Stimulated activated CD8-positive, alpha-beta memory T cell treated with anti-CD3 and anti-CD28 coated beads, Interleukin-15, amount 100 ng/mL, for 1 hour (primary cell): Measurements from ENCODE around the gene DISP2.

Experiments used
- DNase-seq: peaks from one replicate; pipeline ENCODE4 v3.0.0-alpha.2; 2020; ENCODE audit warnings: low read depth

Gene DISP2, protein sequence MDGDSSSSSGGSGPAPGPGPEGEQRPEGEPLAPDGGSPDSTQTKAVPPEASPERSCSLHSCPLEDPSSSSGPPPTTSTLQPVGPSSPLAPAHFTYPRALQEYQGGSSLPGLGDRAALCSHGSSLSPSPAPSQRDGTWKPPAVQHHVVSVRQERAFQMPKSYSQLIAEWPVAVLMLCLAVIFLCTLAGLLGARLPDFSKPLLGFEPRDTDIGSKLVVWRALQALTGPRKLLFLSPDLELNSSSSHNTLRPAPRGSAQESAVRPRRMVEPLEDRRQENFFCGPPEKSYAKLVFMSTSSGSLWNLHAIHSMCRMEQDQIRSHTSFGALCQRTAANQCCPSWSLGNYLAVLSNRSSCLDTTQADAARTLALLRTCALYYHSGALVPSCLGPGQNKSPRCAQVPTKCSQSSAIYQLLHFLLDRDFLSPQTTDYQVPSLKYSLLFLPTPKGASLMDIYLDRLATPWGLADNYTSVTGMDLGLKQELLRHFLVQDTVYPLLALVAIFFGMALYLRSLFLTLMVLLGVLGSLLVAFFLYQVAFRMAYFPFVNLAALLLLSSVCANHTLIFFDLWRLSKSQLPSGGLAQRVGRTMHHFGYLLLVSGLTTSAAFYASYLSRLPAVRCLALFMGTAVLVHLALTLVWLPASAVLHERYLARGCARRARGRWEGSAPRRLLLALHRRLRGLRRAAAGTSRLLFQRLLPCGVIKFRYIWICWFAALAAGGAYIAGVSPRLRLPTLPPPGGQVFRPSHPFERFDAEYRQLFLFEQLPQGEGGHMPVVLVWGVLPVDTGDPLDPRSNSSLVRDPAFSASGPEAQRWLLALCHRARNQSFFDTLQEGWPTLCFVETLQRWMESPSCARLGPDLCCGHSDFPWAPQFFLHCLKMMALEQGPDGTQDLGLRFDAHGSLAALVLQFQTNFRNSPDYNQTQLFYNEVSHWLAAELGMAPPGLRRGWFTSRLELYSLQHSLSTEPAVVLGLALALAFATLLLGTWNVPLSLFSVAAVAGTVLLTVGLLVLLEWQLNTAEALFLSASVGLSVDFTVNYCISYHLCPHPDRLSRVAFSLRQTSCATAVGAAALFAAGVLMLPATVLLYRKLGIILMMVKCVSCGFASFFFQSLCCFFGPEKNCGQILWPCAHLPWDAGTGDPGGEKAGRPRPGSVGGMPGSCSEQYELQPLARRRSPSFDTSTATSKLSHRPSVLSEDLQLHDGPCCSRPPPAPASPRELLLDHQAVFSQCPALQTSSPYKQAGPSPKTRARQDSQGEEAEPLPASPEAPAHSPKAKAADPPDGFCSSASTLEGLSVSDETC (N-terminal part only)

DNA sequence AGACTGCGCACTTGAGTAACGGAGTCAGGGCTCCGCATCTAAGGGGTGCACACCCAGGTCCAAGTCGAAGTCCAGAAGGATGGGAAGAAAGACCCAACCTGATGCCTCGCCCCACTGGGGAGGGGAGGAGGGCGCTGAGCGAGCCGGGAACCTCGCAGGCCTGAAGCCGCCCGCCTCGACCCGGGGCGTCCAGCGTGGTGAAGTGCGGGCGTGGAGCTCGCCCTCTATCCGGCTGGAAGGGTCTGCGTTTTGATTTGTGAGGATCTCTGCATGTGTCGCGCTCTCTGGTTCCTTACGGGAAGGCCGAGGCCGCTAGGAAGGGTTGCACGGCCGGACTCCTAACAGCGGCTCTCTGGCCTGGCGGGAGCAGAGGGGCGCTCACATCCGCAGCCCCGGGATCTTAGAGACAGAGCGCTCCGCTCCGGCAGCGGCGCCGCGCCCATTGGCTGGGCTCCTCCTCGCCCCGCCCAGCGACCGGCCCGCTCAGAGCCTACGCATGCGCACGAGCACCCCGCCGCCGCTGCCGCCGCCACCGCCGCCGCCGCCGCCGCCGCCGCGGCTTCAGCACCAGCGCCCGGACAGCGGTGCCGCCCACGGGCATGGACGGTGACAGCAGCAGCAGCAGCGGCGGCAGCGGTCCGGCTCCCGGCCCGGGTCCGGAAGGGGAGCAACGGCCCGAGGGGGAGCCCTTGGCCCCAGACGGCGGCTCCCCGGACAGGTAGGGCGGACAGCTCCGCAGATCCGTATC lies at the start of gene DISP2:
Gene DISP2 (plus strand): TSS at position 497 of the 748 bp plus-strand sequence. CDS start 103 bp downstream, at position 600.
- peak; percentile 70 for DNase-seq

DNA sequence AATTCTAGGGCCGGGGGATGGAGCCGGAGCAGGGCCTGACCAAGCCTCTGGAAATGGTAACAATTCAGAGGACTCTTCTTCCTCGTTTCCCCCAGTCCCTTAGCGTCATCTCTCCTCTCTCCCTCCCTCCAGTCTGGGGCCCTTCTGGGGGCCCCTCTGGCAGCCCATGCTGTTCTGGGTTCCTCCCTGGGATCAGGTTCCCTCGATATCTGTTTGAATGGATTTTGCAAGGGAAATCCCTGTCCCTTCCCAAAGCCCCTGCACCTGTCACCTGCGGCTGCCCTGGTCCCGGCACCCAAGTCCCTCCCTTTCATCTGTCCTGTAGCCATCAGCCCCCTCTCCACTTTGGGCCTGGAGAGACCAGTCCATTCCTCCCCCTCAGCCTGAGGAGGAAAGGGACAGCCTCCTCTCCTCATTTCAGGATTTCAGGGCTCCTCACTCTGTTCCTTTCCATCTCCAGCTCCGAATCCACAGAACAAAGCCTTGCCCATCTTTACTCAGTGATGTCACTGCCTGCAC lies 48.6 kb upstream of the DISP2 start:
- DNase-seq: no peak

DNA sequence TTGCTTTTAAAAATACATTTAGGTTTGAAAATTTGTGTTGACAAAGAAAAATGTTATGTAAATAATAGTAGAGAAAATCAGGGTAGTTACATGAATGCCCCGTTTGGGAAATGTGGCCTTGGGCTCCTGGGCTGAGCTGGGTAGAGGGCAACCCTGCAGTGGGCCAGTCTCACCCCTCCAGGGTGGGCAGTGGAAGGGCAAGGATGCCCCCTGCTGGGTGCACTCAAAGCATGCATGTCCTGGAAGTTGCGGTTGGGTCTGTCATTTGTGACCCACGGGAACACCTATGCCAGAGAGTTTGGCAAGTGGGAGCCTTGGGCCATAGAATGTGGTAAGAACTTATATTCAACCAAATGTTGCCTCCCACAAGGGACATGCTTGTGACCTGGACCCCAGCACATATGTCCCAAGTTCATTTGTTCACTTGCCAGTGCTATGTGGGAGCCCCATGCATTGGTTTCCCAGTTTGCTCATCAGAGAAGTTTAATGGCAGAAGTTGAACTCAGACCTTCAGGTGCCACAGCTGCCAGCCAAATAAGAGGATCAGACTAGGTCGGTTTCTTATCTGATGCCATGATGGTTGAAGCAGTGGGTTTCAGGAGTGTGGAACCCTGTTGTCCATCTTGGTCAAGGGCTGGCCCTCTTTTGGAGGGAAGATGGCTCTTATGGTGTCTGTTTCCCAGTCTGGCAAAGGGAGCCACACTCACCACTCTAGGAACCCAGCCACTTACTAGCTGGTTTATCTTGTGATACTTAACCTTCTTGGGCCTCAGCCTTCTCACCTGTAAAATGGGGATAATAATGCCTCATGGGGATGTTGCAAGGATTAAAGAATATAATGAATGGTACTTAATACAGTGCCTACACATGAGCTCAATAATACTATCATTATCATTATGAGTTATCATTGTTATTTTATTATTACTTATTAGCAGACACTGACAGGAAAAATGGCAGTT lies 47.7 kb upstream of the DISP2 start:
- no peak for DNase-seq

DNA sequence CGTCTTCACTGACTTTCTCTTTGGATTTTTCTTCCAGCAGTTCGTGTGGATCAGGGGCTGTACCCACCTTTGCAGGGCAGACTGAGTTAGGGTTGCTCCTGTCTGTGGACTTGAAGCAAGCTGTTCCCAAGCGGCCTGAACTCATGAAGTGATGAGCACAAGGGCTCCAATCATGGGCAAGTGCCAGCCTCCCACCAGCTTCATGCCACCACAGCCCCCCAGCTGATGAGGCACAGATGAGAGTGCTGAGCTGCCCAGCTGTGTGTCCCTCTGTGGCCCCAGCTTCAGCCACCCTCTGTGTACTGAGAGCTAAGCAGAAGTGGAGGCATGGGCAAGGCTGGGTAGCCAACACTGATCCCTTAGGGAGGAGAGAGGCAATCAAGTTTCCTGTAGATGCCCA lies 47.0 kb upstream of the DISP2 start:
- DNase-seq: no peak

DNA sequence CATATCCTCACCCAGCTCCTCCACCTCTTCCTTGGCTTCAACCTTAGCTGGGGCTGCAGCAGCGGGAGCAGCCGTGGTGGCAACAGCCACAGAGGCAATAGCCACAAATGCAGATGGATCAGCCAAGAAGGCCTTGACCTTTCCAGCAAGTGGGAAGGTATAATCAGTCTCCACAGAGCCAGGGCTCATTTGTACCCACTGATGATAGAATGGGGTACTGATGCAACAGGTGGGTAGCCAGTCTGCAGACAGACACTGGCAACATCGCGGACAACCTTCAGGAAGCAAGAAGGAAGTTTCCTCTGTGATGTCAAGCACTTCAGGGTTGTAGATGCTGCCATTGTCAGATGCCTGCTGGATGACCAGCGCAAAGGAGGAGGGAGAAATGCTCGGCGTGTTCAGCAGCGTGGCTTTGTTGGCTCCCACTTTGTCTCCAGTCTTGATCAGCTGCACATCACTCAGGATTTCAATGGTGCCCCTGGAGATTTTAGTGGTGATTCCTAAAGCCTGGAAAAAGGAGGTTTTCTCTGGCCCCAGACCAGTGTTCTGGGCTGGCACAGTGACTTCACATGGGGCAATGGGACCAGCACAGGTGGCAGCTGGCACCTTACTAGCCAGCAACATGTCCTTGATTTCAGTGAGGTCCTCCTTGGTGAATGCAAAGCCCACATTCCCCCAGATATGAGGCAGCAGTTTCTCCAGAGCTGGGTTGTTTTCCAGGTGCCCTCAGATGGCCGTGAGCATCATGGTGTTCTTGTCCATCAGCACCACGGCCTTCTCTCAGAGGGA lies 45.5 kb upstream of the DISP2 start:
- DNase-seq: no peak

DNA sequence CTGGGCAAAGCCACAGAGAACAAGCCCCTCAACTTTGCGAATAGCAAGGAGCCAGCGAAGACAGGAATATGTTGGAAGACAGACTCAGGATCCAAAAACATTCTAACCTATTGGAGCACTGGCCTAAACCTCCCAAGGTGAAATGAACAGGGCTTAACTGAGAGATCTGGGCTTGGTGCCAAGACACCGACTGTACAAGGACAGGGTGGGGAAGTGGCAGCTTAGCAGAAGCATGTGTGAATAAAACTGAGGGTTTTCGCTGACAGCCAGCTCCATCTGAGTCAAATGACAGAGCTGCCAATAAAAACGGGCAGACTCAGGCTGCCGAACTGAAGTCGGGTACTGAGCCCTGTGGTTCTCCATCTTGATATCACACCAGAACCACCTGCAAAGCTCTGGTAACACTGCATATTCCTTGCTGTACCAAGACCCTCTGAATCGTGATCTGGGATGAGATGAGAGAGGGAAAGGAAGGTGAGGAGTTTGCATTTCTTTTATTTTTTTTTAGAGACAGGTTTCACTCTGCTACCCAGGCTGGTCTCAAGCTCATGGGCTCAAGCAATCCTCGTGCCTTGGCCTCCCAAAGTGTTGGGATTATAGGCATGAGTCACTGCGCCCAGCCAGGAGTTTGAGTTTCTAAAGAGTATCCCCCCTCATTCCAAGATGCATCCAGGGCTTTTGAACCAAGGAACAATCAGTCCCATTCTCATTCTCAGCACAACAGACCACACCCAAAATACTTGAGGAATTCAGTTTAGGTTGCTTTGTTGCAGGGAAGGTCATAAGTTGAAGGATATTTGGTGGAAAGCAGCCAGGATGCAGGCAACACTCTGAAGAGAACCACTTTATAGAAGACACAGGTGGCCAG lies 44.3 kb upstream of the DISP2 start:
- no peak for DNase-seq

DNA sequence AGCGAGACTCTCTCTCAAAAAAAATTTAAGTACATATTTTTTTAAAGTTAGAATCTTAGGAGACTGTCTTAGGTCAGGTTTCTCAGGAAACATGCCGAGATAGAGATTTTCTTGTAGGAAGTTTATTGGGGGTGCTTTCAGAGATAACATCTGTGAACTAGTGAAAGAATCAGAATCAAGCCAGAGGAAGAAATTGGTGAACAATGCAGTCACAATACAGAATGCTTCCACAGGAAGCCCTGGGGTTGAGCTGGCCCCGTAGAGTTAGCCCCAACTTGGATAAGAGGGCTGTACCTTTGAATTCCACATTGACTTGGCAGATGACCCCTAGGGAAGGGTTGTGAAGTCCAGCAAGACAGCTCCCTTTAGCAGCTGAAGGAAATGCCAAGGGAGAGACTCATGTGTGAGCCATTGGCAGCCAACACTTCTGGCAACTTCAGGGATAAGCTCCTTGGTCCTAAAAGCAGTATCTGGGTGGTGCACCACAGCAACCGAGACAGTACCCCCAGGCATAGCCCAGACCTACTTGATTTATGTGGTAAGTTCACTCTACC lies 43.2 kb upstream of the DISP2 start:
- DNase-seq: no peak

DNA sequence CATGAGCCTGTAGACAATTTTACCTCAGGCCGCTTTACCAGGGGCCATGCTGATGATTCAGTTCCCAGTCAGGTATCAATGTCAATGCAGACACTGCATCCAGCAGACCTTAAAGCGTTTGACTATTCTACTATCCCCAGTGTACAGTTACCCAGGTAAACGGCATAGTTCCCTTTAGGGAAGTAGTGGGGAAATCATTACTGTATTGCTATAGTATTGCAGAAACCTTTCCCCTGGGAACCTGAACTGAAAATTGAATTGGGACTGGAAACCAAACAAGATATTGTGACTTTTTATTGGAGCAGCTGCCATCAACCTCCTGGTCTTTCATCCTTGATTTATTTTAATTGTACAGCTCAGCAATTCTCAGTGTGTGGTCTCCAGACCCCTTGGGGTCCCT lies 41.1 kb upstream of the DISP2 start:
- DNase-seq: no peak

DNA sequence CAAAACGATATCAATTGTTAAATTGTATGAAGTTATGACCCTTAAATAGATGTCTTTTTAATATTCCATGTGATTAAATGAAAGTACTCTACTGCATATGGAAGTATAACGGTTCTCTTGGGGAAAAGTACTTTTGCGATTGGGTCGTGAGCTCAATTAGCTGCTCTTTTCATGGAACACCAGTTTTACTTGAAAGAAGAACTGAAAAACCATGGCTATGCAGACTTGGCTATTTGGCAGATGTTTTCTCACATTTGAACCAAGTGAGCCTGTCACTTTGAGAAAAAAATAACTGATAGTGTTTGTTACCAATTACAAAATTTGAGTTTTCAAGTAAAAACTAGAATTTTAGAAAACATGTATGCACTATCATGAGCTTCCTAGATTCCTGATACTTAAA lies 40.4 kb upstream of the DISP2 start:
- DNase-seq: no peak

DNA sequence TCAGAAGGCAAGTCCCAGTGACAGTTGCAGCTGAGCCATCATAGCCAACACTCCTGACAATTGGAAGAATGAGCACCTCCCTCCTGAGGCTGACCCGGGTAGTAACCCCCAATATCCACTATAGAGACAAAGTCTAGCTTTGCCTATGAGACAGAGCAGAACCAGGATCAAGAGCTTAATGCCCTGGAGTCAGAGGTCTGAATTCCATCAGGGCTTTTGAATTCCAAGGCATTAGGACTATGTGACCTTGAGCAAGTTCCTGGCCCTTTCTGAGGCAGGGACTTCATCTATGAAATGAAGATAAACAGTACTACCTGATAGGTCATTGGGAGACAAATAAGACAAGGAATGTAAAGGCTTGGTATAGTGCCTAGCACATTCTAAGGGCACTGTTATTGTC lies 37.6 kb upstream of the DISP2 start:
- no peak for DNase-seq

DNA sequence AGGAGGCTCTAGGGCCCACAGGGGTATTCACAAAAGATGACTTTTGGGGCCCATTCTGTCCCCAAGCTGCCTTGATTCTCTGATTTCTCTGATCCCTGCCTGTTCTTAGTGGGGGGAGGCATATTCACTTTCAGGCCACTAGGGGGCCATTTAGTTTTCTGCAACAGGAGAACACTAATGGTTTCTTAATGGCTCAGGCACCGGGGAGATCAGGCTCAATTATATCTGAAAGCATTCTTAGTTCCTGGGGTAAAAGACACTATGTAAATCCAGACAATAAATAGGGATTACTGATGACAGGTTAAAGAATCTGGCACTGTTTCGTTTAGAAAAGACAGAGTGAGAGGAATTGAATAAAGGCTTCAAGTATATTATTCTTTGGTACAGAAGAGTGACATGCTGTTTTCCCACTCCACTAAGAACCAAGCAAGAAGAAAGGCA lies 37.1 kb upstream of the DISP2 start:
- no peak for DNase-seq

DNA sequence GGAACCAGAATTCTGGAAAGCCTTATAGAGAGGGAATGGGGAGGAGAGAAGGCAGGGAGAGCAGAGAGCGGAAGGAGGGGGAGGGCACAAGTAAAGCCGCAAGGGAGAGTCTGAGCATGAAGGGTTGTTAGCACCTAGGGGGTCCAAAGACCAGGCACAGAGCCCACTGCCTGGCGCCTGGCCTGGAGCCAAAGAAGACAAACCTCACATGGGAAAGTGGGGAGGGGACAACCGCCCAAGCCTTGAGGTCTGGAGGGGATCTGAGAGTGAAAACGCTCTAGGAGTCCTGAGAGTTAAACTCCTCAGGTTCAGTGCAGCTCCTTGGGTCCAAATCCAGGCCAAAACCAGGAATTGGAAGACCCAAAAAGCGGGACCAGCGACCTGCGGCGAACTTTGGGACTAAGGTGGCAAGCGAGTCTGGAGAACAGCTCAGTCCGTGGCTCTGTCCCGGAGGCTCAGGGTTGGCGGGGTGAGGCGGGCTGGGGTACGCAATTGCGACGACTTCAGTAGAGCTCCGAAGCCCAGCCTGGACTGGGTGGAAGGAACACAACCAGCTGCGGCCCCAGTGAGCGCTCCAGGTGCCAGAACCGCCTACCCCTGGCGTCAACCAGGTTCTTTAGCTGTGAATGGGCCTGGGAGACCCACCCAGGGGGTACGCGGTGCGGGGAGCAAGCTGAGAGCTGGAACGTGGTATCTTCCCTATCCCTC lies 35.3 kb upstream of the DISP2 start:
- DNase-seq: no peak

DNA sequence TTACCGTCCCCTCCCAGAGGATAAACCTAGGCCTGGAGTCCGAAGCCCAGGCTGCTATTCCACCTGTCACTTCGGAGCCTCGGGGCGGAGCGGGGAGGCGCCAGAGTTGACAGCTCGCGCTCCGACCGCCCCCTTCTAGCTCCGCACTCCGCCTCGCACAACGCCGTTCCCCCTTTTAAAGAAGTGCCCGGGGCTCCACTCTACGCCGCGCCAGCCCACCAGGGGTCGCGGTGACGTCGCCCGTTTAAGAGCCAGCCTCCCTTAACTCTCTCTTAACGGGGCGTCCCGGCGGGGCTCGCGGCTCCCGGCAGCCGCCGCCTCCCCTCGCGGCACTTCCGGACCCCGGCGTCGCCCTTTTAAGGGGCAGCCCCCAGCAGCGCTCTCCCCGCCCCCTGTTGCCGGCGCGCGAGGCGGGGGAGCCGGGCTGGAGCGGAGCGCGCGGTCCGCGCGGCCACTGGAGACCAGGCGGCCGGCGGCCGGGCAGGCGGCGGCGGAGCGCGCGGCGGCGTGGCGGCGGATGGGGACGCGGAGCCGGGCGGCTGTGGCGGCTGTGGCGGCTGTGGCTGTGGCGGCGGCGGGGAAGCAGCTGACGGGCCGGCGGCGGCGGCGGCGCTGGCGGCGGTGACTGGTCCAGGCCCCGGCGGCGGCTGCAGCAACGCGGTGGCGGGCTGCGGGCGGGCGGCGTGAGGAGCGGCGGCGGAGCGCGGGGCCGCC lies 34.6 kb upstream of the DISP2 start, which contains the start of gene INAFM2:
Gene INAFM2 (plus strand): TSS at position 454 of the 714 bp plus-strand sequence. CDS start 364 bp downstream, outside the sequence.
- peak; percentile 82 for DNase-seq

DNA sequence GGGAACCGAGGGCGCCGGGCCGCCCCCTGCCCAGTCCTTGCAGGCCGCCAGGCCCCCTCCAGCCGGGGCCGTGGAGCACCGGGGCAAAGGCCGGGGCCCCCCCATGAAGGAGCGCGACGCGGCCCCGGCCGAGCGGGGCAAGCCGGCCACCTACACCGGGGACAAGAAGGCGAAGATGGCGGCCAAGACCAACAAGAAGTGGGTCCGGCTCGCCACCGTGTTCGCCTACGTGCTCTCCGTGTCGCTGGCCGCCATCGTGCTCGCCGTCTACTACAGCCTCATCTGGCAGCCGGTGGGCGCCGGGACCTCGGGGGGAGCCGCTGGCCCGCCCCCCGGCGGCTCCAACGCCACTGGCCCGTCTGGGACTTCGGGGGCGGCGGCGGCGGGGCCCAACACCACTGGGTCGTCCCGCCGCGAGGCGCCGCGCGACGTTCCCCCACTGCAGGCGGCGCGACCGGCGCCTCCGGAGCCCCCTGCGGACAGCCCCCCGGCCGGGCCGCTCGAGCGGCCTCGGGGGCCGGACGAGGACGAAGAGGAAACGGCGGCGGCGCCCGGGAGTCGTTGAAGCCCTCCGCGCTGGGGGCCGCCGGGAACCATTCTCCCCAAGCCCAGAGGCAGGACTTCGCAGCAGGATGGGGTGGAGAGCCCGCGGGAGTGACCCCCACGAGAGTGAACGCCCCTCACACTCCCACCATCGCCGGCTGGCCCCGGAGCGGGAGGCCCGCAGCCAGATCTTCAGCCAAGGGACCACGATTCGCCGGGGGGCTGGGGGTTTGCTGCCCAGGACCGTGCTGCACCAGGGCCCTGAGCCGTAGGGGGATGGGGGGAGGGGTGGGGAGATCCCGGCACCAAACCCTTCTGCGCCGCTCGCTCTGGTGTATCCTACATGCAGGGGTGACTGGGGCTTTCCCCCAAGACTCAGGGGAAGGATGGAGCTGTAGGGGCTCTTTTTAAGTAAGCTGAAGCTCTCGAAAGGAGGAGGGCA lies 33.8 kb upstream of the DISP2 start:
- no peak for DNase-seq

DNA sequence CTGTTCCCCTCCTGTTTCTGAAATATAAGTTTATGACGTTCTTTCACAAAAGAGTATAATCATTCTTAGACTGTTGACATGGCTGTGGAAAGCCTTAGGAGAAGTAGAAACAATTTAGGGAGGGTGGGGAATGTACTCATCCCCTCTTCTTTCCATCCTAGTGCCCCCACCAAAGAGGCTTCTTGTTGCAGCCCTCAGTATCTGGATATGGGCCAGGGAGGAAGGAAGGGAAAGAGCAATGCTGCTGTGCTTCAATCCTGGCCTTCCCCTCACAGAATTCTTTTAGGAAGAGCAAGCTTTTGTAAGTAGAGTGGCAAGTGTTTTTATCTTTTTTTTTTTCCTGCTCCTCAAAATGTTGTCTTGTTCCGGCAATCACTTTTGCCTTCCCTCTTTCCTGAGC lies 32.8 kb upstream of the DISP2 start:
- DNase-seq: no peak
